Gastroesophageal sphincter (tissue), 3 donors: Measurements from ENCODE around the gene CEP97.

Experiments
- EP300 ChIP-seq: sonication (generic); formaldehyde crosslinking; IDR thresholded peaks from one replicate; pipeline ENCODE4 v1.6.1; 2017; ENCODE audit warnings: antibody characterized with exemption, mild to moderate bottlenecking
- POLR2AphosphoS5 ChIP-seq: sonication (generic); formaldehyde crosslinking; IDR thresholded peaks from one replicate; pipeline ENCODE4 v1.6.1; 2017; ENCODE audit warnings: antibody characterized with exemption
- TF ChIP-seq, protein P1 (sequence below), 4 experiments: fragments of 200-600 bp in 2 of 4; fragments of 450-650 bp in 2 of 4; sonication (generic) in 1 of 4; IDR thresholded peaks; one replicate each; pipeline ENCODE4 v1.5.1; 2017 to 2019; ENCODE audit warnings: antibody characterized with exemption in 4 of 4, mild to moderate bottlenecking in 2 of 4, moderate library complexity in 2 of 4

DNA sequence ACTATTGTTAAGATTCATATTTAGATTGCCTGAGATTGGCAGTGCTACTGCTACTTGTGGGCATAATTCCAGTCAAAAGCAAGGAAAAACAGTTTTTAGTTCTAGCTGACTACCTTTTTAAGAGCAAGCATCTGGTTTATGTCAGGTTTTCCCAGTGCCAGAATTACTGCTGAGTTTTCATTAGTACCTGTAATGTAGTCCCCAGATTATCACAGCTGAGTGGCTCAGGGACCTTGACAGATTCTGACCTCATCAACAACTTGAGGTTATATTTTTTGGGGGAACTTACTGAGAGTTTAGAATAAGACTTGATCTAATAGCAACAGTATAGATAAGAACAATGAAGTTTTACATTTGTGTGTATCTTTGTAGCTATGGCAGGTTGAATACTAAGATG, 85.6 kb downstream of the CEP97 start:
- TF ChIP-seq, protein P1, sequence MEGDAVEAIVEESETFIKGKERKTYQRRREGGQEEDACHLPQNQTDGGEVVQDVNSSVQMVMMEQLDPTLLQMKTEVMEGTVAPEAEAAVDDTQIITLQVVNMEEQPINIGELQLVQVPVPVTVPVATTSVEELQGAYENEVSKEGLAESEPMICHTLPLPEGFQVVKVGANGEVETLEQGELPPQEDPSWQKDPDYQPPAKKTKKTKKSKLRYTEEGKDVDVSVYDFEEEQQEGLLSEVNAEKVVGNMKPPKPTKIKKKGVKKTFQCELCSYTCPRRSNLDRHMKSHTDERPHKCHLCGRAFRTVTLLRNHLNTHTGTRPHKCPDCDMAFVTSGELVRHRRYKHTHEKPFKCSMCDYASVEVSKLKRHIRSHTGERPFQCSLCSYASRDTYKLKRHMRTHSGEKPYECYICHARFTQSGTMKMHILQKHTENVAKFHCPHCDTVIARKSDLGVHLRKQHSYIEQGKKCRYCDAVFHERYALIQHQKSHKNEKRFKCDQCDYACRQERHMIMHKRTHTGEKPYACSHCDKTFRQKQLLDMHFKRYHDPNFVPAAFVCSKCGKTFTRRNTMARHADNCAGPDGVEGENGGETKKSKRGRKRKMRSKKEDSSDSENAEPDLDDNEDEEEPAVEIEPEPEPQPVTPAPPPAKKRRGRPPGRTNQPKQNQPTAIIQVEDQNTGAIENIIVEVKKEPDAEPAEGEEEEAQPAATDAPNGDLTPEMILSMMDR (IDR thresholded peaks at IDR 0.05) = no peak
- no peak for TF ChIP-seq EP300
- TF ChIP-seq POLR2AphosphoS5 = peak; percentile 46
